AG04450 (cell line): ENCODE data around the gene CEL. TPM values are rescaled to one million over a fixed set of nuclear protein-coding genes. Genes with fewer than 3 reads are reported as not detected.
"Not testable (repeated sequence)": the region's sequence is repeated elsewhere in the genome, so short reads cannot be mapped to it uniquely, and the experiment has no call there.

Source experiments
- CTCF ChIA-PET: fragments of 300-600, 350-600 bp; formaldehyde crosslinking; extraction: SDS; loops from one replicate; lab custom pipeline; 2022; ENCODE audit warnings: antibody characterized with exemption, inconsistent platforms; lab: Charles Lee
- POLR2A ChIA-PET: fragments of 350-600 bp; formaldehyde crosslinking; extraction: SDS; loops from one replicate; lab custom pipeline; 2021; ENCODE audit warnings: antibody characterized with exemption, inconsistent platforms; lab: Yijun Ruan, JAX
- DNase-seq: peaks from one replicate; pipeline ENCODE4 v3.0.0-alpha.2; 2011; ENCODE audit warnings: low read depth, low spot score
- H3K27ac ChIP-seq: one replicate; pipeline ENCODE4 v1.5.1; 2012; ENCODE audit warnings: low read depth, low read length, control low read depth
- H3K27me3 ChIP-seq: one replicate; pipeline ENCODE4 v1.6.0; 2012; ENCODE audit warnings: low read length; ENCODE audit not compliant: control insufficient read depth, insufficient read depth
- H3K4me3 ChIP-seq: 2 replicates; pipeline ENCODE4 v1.5.1; 2011; ENCODE audit warnings: mild to moderate bottlenecking, low read depth, low read length, control low read depth
- H3K9me3 ChIP-seq: 2 replicates; pipeline ENCODE4 v1.5.1; 2012; ENCODE audit warnings: low read length; ENCODE audit not compliant: control insufficient read depth, insufficient read depth
- CTCF ChIP-seq: IDR thresholded peaks from 2 replicates; pipeline ENCODE4 v1.5.1; 2011; ENCODE audit warnings: low read depth, low read length, control low read depth, inconsistent platforms
- polyA plus RNA-seq: library from polyadenylated mRNA; depleted of rRNA; stranded (reverse); fragments of >200 nt; gene quantifications from 2 replicates; pipeline ENCODE4 v1.2.3, GENCODE V29; 2011

Gene CEL
- polyA plus RNA-seq, 1 experiment = 0.24 TPM

GRCh38 chr9:133071484-133072150 is 9.8 kb downstream of the CEL start:
- POLR2A ChIA-PET = no interaction called here
- DNase-seq = no peak
- Histone ChIP-seq H3K27me3 (no peaks in the 10 kb centered on the region), H3K9me3 (no peaks in the 10 kb centered on the region), H3K27ac (no peak overlapping the region), H3K4me3 (no peak overlapping the region)
- CTCF ChIA-PET = no interaction called here
- no peak for TF ChIP-seq CTCF

- H3K27ac ChIP-seq, H3K9me3 ChIP-seq, H3K4me3 ChIP-seq, H3K27me3 ChIP-seq, POLR2A ChIA-PET, CTCF ChIA-PET, DNase-seq: not testable (repeated sequence)
These were observed 10.4 kb downstream of the CEL start for GRCh38 chr9:133072210-133072609.

GRCh38 chr9:133073086-133074014 is 11.6 kb downstream of the CEL start:
- Histone ChIP-seq H3K27me3 (peaks cover 4% of the 10 kb centered on the region), H3K4me3 (no peak overlapping the region), H3K27ac (no peak overlapping the region), H3K9me3 (no peaks in the 10 kb centered on the region)
- TF ChIP-seq CTCF = no peak
- CTCF ChIA-PET = interaction anchor here (1.1 to 3.2 kb wide), 4 partner anchors 28 to 74 kb away, joined by 3 to 11 read pairs (median 7); no protein-coding TSS in a partner anchor
- DNase-seq = no peak
- POLR2A ChIA-PET = interaction anchor here (0.7 to 1.4 kb wide), 3 partner anchors 43 to 61 kb away, joined by 3 read pairs; no protein-coding TSS in a partner anchor

- Histone ChIP-seq H3K4me3 (no peak overlapping the region), H3K27me3 (peaks cover 6% of the 10 kb centered on the region), H3K27ac (no peak overlapping the region), H3K9me3 (no peaks in the 10 kb centered on the region)
- ChIA-PET POLR2A (interaction anchor here (0.7 to 1.4 kb wide), 3 partner anchors 44 to 60 kb away, joined by 3 read pairs; no protein-coding TSS in a partner anchor), CTCF (interaction anchor here (1.1 to 3.2 kb wide), 5 partner anchors 27 to 112 kb away, joined by 3 to 11 read pairs (median 5); no protein-coding TSS in a partner anchor)
- DNase-seq = peak; percentile 18
- no peak for TF ChIP-seq CTCF
These were observed 12.4 kb downstream of the CEL start for GRCh38 chr9:133074111-133074651.

GRCh38 chr9:133075925-133076630 is 14.3 kb downstream of the CEL start:
- TF ChIP-seq CTCF = no peak
- peaks cover 22% of the 10 kb centered on the region for H3K27me3 ChIP-seq
- CTCF ChIA-PET = interaction anchor here (2.4 to 3.2 kb wide), 2 partner anchors 27 to 68 kb away, joined by 11 to 15 read pairs; no protein-coding TSS in a partner anchor
- H3K4me3 ChIP-seq = no peak overlapping the region
- no peak overlapping the region for H3K27ac ChIP-seq
- POLR2A ChIA-PET = interaction anchor here (0.6 to 1.2 kb wide), 3 partner anchors 45 to 131 kb away, joined by 3 to 10 read pairs (median 5); partner anchors contain the start of gene GTF3C5
- DNase-seq = peak; percentile 53
- no peaks in the 10 kb centered on the region for H3K9me3 ChIP-seq
